Measurements from ENCODE around the gene CD320.
"Not testable (repeated sequence)": the region's sequence is repeated elsewhere in the genome, so short reads cannot be mapped to it uniquely, and the experiment has no call there.

Gene CD320

DNA sequence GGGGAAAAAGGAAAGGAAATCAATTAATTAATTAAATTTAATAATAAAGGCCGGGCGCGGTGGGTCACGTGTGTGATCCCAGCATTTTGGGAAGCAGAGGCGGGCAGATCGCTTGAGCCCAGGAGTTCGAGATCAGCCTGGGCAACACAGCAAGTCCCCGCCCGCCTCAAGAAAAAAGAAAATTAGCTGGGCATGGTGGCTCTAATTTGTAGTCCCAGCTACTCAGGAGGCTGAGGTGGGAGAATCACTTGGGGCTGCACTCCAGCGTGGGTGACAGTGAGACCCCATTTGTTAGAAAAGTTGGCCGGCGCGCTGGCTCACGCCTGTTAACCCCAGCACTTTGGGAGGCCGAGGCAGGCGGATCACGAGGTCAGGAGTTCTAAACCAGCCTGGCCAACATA is 733 bp upstream of the CD320 start:
- no peak for DNase-seq (ENCODE audit: low spot score)

DNA sequence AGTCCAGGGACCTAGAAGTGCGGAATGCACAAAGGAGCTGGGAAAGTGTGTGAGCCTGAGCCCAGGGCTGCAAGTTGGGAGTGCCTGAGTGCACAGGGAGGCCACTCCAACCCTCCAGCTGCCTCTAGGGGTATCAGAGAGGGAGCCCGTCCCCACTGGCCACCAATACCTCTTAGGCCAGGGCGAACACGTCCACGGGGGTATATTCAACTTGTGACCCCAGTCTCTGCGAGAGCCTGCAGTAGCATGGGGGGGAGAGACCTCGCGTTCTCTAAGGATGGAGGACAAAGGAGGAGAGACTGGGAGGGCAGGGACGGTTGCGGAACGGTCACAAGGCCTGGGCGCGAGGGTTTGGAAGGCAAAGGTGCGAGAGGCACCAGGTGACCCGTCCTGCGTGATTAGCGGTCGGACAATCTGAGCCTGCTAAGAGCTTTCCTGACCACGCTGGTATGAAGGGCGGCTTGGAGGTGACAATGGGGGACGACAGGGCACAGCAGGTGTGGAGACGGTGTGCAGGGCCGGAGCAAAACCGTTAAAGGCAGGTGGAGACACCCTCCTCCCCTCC is 676 bp downstream of the CD320 start:
- DNase-seq (ENCODE audit: low spot score): no peak

DNA sequence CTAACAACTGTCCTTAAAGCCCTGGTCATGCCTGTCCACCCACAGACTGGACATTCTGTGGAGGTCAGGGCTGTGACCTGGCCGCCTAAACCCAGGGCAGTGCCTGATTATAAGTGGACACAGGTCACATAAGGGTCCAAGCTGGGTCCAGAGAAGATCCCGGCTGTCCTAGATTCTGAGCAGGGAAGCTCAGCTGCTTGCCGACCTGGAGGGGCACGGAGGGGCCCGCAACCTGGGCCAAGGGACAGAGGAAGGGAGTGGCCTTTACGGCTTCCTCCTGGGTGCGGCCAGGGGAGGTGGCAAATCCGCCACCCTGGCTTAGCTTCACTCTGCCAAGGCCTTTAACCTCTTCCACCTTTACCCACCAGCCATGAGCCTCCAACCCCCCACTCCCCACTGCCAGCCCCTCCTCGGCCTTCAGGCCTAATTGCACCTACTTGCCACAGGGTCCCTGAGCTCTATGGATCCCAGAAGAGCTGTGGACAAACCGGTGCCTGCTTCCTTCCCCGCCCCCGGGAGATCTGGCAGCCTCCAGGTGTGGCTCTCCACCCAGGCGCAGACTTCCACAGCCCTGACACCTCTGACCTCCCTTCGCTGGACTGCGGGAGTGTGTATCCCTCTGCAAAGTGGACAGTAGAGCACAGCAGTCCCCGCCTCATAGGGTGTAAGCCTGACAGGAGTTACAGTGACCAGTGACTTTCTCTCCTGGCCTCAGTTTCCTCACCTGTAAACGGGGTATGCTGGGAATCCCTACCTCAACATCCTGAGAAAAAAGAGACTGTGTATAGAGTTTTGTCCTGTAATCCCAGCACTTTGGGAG is 1.7 kb downstream of the CD320 start:
- DNase-seq (ENCODE audit: low spot score): no peak

DNA sequence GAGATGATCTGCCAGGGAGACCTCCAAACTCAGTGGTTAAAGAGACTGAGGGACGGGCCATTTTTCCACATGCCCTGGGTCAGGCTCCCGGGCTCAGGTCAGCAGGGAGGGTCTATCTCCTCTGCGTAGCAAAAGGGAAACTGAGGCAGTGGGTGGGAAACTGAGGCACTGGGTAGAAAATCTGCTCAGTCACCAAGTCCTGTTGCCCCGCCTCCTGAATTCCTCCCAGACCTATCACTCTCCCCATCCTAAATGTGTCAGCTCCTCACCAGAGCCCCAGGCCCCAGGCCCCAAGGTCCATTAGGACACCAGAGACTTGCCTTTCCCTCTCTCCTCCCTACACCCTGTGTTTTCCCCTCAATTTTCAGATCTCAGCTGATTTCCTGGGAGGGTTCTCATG is 2.4 kb downstream of the CD320 start:
- DNase-seq (ENCODE audit: low spot score): no peak

DNA sequence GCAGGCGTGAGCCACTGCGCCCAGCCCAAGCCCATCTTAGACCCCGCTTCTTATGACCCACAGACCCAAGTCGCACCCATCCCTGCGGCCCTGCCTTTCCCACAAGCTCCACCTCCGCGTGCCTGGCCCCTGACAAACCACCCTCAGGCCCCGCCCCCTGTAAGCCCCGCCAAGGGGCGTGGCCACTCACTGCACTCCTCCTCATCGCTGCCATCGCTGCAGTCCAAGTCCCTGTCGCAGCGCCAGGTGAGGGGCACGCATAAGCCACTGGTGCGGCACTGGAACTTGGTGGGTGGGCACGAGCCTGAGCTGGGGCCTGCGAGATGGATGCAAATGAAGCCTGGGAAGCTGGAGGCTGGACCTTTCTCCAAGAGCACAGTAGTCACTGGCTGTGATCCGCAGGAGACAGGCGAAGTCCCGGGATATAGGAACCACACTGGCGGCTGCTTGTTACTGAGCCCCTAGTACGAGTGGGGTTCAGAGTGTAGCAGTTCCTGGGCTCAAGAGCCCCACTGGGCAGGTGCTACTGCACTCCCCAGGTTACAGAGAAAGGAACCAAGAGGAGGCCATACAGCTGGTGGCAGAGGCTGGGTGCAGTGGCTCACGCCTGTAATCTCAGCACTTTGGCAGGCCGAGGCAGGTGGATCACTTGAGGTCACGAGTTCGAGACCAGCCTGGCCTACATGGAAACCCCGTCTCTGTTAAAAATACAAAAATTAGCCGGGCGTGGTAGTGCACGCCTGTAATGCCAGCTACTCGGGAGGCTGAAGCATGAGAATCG is 3.1 kb downstream of the CD320 start:
- no peak for DNase-seq (ENCODE audit: low spot score)

DNA sequence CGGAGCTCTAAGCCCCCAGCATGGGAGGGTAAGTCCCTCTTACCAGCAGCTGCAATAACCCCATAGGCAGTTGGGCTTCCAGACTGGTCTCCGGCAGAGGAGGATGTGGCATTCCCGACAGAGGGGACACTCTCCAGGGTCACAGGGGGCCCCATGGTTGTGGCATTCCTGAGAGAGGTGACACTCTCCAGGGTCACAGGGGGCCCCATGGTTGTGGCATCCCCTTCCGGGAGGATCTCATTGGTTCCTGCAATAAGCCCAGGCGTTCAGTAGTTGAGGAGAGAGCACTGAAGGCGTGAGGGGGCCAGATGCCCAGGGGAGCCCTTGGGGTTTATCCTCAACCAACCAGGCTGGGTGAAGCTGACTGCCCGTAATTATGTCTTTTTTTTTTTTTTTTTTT is 5.4 kb downstream of the CD320 start:
- no peak for DNase-seq (ENCODE audit: low spot score)

DNA sequence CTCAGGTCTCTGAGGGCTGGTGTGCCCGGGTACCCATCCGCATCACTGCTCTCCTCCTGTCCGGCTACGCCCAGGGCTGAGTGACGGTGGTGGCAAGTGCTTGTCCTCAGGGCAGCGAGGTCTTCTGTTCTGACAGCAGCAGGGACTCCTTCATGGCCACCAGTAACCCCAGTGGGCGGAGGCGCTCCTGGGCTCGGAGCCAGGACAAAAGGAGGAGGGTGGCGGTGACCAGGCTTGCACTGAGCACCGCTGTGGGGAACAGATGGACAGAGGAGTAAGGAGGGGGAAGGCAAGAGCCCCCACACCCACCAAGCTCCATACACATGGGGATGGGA is 5.8 kb downstream of the CD320 start:
- no peak for DNase-seq (ENCODE audit: low spot score)

DNA sequence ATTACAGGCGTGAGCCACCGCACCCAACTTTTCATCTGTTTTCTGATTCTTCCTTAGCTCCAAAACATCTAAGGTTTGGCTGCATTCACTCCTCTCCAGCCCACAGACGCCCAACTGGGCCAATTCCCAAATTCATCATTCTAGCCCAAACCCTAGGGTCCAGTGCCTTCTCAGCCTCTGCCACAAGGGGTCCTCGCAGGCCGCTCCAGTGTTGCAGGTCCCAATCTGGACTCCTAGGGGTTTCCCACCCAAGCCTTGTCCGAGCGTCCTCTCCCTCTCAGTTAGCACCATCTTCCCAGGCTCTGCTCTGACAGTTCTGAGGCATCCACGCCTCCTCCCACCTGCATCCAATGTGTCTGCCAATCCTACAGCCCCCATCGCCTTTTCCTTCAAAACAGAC is 16.8 kb downstream of the CD320 start:
- not testable (repeated sequence) for DNase-seq (ENCODE audit: low spot score)

DNA sequence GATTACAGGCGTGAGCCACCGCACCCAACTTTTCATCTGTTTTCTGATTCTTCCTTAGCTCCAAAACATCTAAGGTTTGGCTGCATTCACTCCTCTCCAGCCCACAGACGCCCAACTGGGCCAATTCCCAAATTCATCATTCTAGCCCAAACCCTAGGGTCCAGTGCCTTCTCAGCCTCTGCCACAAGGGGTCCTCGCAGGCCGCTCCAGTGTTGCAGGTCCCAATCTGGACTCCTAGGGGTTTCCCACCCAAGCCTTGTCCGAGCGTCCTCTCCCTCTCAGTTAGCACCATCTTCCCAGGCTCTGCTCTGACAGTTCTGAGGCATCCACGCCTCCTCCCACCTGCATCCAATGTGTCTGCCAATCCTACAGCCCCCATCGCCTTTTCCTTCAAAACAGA is 31.6 kb downstream of the CD320 start:
- not testable (repeated sequence) for DNase-seq (ENCODE audit: low spot score)

DNA sequence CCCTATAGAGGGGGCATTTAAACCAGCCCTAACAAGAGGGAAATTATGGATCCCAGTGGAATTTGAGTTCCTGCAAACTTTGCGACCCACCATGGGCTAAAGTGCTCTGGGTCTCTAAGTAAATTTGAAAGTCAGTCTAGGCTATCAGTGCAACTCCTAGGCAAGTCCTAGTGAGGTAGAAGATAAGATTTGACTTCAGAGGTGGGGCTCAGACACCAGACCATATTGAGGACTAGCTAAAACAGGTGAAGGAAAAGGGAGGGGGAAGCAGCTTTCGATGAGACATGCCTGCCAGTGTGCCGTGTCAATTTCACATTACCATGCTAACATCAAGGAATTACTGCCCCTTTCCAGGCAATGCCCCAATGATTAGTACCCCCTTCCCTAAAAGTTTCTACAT is 38.4 kb downstream of the CD320 start:
- DNase-seq (ENCODE audit: low spot score): no peak

DNA sequence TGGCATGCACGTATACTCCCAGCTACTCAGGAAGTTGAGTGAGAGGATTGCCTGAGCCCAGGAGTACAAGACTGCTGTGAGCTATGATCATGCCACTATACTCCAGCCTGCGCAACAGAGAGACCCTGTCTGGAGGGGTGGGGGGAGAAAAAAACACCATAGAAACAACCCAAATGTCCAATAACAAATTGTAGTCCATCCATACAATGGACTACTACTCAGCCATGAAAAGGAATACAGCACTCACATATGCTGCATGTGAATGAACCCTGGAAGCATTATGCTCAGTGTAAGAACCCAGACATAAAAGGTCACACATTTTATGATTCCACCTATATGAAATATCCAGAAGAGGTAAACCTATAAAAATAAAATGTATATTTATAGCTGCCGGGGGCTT is 42.3 kb downstream of the CD320 start:
- no peak for DNase-seq (ENCODE audit: low spot score)

DNA sequence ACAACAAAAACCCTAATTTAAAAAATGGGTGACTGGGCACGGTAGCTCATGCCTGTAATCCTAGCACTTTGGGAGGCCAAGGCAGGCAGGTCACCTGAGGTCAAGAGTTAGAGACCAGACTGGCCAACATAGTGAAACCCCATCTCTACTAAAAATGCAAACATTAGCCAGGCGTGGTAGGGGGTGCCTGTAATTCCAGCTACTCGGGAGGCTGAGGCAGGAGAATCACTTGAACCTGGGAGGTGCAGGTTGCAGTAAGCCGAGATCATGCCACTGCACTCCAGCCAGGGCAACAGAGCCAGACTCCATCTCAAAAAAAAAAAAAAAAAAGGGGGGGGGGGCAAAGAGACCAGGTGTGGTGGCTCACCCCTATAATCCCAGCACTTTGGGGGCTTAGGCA is 43.9 kb downstream of the CD320 start:
- DNase-seq (ENCODE audit: low spot score): not testable (repeated sequence)

DNA sequence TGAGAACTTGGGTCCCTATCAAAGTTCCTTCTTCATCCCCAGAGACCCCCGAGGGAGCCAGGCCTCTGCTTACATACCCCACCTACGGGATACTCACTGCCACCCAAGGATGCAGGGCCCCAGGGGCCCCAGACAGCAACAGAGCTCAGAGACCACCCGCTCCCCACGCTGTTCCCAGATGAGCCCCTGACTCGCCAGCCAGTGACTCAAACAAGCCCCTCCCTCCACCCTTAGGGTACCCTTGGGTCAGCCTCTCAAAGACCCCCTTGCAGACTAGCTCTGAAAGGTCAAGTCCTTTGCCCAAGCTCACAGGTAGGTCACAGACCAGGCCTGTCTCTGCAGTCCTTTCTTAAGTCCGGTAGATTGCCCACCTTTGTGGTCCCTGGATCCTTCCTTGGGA is 45.7 kb downstream of the CD320 start:
- no peak for DNase-seq (ENCODE audit: low spot score)

DNA sequence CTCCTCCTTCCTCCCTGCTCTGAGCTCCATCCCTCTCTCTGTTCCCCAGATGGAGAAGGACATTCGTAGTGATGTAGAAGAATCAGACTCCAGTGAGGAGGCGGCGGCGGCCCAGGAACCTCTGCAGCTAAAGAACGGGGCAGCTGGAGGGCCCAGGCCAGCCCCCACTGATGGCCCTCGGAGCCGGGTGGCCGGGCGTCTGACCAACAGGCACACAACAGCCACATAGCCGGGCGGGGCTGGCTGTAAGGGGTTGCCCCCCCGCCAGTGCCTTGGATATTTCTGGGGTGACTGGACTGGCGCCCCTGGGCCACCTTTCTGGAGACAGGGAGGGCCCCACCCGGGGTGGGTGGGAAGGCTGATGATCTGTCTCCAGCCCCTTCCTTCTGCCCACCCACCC is 46.3 kb downstream of the CD320 start:
- no peak for DNase-seq (ENCODE audit: low spot score)

DNA sequence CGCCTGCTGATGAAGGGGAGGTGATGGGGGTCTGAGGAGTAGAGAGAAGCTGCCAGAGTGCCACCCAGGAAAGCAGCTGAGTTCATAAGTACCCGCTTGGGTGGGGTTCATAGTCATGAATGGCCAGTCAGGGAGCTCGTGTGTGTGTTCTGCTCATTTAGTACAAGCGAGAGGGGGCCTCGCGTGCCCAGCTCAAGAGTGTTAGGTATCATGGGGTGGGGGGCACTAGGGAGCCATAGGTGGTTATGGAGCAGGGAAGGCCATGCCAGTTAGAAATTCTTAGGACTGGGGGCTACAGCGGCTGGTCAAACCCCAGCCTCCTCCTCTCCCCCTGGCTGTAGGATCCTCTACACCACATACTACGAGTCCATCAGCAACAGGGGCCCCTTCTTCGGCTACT is 46.8 kb downstream of the CD320 start:
- DNase-seq (ENCODE audit: low spot score): no peak

DNA sequence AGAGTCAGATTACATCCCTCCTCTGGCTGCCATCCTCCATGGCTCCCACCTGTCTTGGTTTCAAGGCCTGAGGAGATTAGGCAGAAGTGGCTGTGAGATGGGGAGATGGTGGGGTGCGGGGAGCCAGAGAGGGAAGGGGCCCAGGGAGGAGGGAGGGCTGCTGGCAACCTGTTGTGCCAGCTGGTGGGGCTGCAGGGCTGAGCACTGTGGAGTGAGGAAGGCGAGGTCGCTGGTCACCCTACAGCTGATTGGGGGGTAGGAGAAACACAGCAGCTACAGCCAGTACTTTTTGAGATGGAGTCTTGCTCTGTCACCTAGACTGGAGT is 48.3 kb downstream of the CD320 start:
- no peak for DNase-seq (ENCODE audit: low spot score)

DNA sequence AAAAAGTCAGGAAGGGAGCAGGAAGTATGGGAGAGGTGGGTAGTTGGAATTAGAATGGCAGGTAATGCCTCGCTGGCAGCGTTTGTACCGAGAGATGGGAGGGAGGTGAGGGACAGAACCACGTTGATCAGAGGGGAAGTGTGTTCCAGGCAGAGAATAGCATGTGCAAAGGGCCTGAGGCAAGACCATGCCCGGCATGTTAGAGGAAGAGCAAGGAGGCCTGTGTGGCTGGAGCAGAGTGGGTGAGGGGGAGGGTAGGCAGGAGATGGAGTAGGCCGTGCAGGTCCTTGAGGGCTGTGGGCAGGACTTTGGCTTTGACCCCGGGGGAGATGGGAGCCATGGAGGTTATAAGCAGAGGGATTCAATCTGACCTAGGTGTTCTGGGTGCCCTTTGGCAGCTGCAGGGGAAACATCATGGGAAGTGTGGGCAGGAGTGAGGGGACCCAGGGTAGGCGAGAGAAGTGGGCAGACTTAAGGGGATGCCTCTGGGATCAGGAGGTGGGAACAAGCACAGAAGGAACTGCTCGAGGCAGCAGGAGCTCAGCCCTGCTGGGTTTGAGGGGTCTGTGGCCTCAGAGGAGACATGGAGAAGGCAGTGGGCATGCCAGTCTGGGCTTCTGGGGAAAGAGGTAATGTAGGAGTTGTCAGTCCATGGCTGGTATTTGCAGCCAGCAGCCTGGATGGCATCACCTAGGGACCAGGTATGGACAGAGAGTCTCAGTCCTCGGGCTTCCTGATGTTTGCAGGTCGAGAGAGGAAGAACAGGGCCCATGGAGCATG is 48.8 kb downstream of the CD320 start:
- no peak for DNase-seq (ENCODE audit: low spot score)

DNA sequence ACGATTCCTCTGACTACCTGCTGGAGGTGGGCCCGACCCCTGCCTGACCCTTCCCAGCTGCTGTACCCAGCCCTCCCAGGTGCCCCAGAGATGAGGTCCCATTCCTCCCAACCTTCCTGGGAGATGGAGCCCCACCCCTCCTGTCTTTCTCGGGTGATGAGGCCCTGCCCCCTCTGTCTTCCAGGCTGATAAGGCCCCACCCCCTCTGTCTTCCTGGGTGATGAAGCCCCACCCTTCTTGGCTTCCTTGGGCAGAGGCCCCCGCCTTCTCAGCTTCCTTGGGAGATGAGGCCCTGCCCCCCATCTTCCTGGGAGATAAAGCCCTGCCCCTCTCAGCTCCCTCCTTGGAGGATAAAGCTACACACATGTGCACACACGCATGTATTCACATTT is 51.1 kb downstream of the CD320 start:
- DNase-seq (ENCODE audit: low spot score): no peak

DNA sequence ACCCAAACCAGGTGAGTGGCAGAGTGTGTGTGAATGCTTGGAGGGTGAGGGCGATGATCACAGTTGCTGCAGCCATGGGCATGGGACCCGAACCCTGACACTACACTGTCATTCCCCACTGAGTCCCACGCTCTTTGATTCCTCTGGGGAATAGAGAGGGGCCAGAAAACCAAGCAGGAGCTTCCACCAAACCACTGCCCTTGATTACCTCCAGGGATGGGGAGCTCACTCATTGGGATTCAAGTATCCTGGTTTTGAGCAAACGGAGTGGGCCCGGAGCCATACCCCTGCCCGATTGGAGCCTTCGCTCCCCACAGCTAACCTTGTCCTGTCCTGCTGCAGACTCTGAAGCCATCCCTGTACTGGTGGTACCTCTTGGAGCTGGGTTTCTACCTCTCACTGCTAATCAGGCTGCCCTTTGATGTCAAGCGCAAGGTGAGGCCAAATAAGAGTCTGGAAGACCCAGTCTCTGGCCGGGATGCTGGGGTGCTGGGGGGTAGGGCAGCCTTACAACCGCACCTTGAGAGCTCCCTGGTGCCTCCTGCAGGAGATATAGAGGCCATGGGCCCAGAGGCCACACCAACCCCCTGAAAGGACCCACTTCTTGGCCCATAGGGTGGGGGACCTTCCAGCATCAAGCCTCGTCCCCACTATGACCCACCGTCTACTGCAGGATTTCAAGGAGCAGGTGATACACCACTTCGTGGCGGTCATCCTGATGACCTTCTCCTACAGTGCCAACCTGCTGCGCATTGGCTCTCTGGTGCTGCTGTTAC is 51.7 kb downstream of the CD320 start:
- DNase-seq (ENCODE audit: low spot score): no peak

DNA sequence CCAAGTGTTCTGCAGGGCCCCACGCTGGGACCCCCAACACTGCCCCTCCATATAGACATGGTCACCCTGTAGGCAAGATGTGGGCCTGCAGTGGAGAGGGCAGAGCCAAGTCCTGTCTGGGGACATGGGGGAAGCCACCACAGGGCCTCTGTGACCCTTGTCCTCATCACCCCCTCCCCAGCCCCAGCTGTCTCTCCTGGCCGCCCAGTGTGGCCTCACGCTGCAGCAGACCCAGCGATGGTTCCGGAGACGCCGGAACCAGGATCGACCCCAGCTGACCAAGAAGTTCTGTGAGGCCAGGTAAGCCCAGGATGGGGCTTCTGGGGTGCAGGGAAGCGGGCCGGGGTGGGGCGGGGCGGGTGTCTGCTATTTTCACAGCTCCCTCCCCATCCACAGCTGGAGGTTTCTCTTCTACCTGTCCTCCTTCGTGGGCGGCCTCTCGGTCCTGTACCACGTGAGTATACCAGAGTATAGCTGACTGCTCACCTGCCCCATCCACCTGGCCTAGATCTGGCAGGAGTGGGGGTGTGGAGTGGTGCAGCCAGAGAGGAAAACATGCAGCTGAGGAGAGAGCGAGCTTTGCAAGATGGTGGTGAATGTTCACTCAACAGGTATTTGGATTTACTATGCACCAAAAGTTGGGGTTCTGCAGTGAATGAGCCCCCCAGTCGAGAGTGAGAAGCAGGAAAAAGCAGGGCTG is 52.6 kb downstream of the CD320 start:
- DNase-seq (ENCODE audit: low spot score): no peak

DNA sequence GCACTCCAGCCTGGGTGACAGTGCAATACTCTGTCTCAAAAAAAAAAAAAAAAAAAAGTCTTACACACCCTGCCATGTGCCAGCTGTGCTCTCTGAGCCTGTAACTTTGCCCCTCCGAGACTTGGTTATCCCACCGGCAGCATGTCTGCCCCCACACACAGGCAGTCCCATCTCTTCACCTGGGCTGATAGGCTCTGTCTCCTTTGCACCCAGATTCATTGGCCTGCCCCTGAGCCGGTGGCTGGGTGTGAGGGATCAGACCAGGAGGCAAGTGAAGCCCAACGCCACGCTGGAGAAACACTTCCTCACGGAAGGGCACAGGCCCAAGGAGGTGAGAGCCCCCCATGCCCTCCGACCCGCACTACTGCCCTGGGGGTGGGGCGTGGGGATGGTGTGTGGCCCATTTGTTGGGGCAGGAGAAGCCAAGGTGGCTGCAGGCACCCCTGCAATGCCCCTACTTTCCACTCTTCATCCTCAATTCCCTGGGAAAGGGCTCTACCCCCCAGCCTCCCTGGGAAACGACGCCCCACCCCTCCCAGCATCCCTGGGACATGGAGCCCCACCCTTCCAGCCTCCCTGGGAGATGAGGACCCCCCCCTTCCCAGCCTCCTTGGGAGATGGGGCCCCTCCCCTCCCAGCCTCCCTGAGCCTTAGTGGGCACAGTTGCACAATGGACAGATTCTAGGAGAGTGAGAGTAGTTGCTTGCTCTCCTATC is 53.7 kb downstream of the CD320 start:
- no peak for DNase-seq (ENCODE audit: low spot score)
